MM.1S (cell line): Measurements from ENCODE around the gene SEC22C.
"Not testable (repeated sequence)": the region's sequence is repeated elsewhere in the genome, so short reads cannot be mapped to it uniquely, and the experiment has no call there.

Experiments
- DNase-seq: peaks from one replicate; pipeline ENCODE4 v3.0.0-alpha.2; 2015
- H2AFZ ChIP-seq: fragments of 300-600 bp; sonication (generic); 2 replicates; pipeline ENCODE4 v1.6.0; 2016; ENCODE audit warnings: antibody characterized with exemption, low read length
- H3F3A ChIP-seq: fragments of 300-600 bp; sonication (generic); 2 replicates; pipeline ENCODE4 v1.6.1; 2016; ENCODE audit warnings: mild to moderate bottlenecking, antibody characterized with exemption, low read length, moderate library complexity, mixed read lengths; ENCODE audit not compliant: insufficient read depth
- H3K27ac ChIP-seq: fragments of 300-600 bp; sonication (generic); 2 replicates; pipeline ENCODE4 v1.5.1; 2016; ENCODE audit warnings: mild to moderate bottlenecking, low read length
- H3K27me3 ChIP-seq: fragments of 300-600 bp; sonication (generic); replicated peaks from 2 replicates; pipeline ENCODE4 v1.6.0; 2016; ENCODE audit warnings: low read length; ENCODE audit not compliant: insufficient read depth
- H3K36me3 ChIP-seq: fragments of 300-600 bp; sonication (generic); replicated peaks from 2 replicates; pipeline ENCODE4 v1.6.1; 2016; ENCODE audit warnings: mild to moderate bottlenecking, low read length, mixed read lengths; ENCODE audit not compliant: insufficient read depth
- H3K4me1 ChIP-seq: fragments of 300-600 bp; sonication (generic); 2 replicates; pipeline ENCODE4 v1.6.1; 2016; ENCODE audit warnings: low read length, mixed read lengths
- H3K4me2 ChIP-seq: fragments of 300-600 bp; sonication (generic); 2 replicates; pipeline ENCODE4 v1.6.0; 2016; ENCODE audit warnings: low read depth, low read length
- H3K4me3 ChIP-seq: fragments of 300-600 bp; sonication (generic); 2 replicates; pipeline ENCODE4 v1.5.1; 2016; ENCODE audit warnings: low read length, mixed read lengths
- H3K79me2 ChIP-seq: fragments of 300-600 bp; sonication (generic); 2 replicates; pipeline ENCODE4 v1.6.1; 2016; ENCODE audit warnings: mixed run types, low read length, mixed read lengths
- H3K9ac ChIP-seq: fragments of 300-600 bp; sonication (generic); 2 replicates; pipeline ENCODE4 v1.6.1; 2016; ENCODE audit warnings: low read length, mixed read lengths
- H3K9me2 ChIP-seq: fragments of 300-600 bp; sonication (generic); replicated peaks from 2 replicates; pipeline ENCODE4 v1.6.1; 2016; ENCODE audit warnings: mild to moderate bottlenecking, low read length, mixed read lengths; ENCODE audit not compliant: insufficient read depth
- H3K9me3 ChIP-seq: fragments of 300-600 bp; sonication (generic); replicated peaks from 2 replicates; pipeline ENCODE4 v1.6.1; 2016; ENCODE audit warnings: mild to moderate bottlenecking, low read length, mixed read lengths; ENCODE audit not compliant: insufficient read depth
- H4K20me1 ChIP-seq: fragments of 300-600 bp; sonication (generic); 2 replicates; pipeline ENCODE4 v1.6.1; 2016; ENCODE audit warnings: mild to moderate bottlenecking, low read length, moderate library complexity, mixed read lengths; ENCODE audit not compliant: insufficient read depth
- EZH2 ChIP-seq: fragments of 300-600 bp; sonication (generic); optimal IDR thresholded peaks from 2 replicates; pipeline ENCODE3; 2017; ENCODE audit warnings: low read depth, mild to moderate bottlenecking, antibody characterized with exemption, low read length, mixed read lengths
- EZH2phosphoT487 ChIP-seq: fragments of 300-600 bp; sonication (generic); IDR thresholded peaks from 2 replicates; pipeline ENCODE4 v1.6.1; 2018; ENCODE audit warnings: antibody characterized with exemption, low read length
- TF ChIP-seq, protein P1 (sequence below): fragments of 300-600 bp; sonication (generic); IDR thresholded peaks from 2 replicates; pipeline ENCODE4 v1.5.1; 2016; ENCODE audit warnings: antibody characterized with exemption, low read length, mixed read lengths

SEC22C gene

DNA sequence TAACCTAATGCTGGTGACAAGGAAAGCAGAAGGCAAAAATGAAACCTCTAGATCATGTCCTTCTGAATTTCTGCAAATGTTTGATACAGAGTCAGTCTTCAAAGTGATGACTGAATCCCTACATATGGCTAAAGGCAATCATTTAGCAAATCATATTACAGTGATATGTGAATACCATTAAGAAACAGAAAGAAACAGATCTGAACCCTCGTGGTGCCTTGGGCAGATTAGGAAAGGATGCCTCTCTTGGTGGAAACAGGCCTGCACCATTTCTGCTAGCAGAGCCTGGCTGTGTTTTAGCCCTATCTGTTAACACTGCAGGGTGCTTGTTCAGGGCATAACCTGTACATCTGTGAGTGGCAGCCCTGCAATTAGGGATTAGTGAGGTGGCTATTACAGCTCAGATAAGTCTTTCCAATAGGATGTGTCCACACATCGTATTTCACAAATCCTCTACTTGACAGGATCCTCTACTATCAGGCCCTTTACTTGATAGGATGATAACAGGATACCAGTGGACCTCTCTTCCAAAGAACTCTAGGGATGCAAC lies 12.1 kb downstream of the SEC22C start:
- Histone ChIP-seq H3K9me3 (no peaks in the 10 kb centered on the region), H3K36me3 (no peaks in the 10 kb centered on the region)

DNA sequence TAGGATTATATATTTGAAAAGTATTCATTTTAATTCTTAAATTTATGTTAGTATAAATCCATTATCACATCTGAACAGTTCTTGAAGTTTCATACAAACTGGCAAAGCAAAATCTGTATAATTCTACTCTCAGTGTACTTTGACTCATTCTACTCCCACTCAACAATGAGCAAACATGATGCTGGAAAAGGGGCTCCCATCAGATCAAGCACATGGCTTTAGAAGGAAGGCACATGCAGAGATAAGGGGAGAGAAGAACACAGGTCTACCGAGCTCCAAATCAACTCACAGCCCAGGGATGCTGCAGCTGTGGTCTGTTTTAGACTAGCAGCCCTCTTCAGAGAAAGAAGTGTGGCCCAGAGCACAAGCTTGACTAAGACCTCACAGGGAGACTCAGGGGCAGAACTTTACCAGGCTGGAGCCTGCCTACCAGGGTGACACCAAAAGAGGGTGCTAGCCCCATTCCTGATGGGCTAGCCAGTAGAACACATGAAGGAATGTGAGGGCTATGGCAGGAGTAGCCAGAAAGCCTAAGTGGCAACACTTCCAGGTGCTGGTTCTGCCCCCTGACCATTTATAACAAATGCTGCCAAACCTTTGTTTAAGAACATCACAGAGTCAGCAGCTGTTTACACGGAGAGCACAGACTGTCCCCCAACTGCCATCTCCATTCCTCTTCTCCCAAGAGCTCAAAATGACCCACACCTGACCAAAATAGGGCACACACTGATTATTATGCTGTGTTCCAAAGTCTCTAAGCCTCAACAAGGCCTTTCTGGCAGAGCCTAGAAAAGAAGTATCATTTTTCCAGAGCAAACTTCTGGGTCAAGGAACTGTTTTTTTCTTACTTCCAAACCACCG lies 19.5 kb downstream of the SEC22C start:
- Histone ChIP-seq H3K36me3 (0 out of 2 replicates have a peak, but pooled peaks cover 8% of the 10 kb centered on the region), H3K9me3 (no peaks in the 10 kb centered on the region), H3K4me3 (no peak overlapping the region), H3K27me3 (no peaks in the 10 kb centered on the region), H3K4me2 (no peak overlapping the region), H4K20me1 (no peaks in the 10 kb centered on the region), H3K9ac (no peak overlapping the region), H3K9me2 (no peaks in the 10 kb centered on the region), H3K27ac (no peak overlapping the region), H2AFZ (no peak overlapping the region), H3K4me1 (no peaks in the 10 kb centered on the region), H3F3A (no peaks in the 10 kb centered on the region), H3K79me2 (no peaks in the 10 kb centered on the region)
- DNase-seq, result no peak
- TF ChIP-seq, protein P1, sequence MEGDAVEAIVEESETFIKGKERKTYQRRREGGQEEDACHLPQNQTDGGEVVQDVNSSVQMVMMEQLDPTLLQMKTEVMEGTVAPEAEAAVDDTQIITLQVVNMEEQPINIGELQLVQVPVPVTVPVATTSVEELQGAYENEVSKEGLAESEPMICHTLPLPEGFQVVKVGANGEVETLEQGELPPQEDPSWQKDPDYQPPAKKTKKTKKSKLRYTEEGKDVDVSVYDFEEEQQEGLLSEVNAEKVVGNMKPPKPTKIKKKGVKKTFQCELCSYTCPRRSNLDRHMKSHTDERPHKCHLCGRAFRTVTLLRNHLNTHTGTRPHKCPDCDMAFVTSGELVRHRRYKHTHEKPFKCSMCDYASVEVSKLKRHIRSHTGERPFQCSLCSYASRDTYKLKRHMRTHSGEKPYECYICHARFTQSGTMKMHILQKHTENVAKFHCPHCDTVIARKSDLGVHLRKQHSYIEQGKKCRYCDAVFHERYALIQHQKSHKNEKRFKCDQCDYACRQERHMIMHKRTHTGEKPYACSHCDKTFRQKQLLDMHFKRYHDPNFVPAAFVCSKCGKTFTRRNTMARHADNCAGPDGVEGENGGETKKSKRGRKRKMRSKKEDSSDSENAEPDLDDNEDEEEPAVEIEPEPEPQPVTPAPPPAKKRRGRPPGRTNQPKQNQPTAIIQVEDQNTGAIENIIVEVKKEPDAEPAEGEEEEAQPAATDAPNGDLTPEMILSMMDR, result no peak
- TF ChIP-seq EZH2 (no peak), EZH2phosphoT487 (no peak)

More for the DNA sequence above, 12.1 kb downstream of the SEC22C start:
- no peak overlapping the region for H3K27ac ChIP-seq
- H3K4me2 ChIP-seq, result no peak overlapping the region
- no peak for DNase-seq
- no peaks in the 10 kb centered on the region for H3K27me3 ChIP-seq
- TF ChIP-seq EZH2phosphoT487 (no peak), EZH2 (no peak)
- TF ChIP-seq, protein P1, result no peak
- no peak overlapping the region for H3K9ac ChIP-seq
- H3K4me1 ChIP-seq, result no peaks in the 10 kb centered on the region
- no peaks in the 10 kb centered on the region for H4K20me1 ChIP-seq
- no peak overlapping the region for H3K4me3 ChIP-seq
- no peaks in the 10 kb centered on the region for H3F3A ChIP-seq
- H3K9me2 ChIP-seq, result no peaks in the 10 kb centered on the region
- H2AFZ ChIP-seq, result no peak overlapping the region
- H3K79me2 ChIP-seq, result peaks cover 14% of the 10 kb centered on the region

DNA sequence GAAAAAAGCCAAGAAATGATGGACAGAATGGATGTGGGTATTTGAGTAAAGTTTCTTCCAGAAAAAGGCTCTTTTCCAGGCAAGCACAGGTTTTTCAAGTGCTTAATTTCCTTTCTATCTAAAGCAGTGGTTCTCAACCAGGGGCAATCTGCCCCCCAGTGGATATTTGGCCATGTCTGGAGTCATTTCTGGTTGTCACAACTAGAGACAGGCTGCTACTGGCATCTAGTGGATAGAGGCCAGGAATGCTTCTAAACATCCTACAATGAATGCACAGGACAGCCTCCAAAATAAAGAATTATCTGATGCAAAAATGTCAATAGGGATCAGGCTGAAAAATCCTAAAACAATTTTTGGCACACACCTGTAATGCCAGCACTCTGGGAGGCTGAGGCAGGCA lies 23.9 kb downstream of the SEC22C start:
- no peak for DNase-seq
- H3K4me1 ChIP-seq, result 0 out of 2 replicates have a peak, but pooled peaks cover 7% of the 10 kb centered on the region

DNA sequence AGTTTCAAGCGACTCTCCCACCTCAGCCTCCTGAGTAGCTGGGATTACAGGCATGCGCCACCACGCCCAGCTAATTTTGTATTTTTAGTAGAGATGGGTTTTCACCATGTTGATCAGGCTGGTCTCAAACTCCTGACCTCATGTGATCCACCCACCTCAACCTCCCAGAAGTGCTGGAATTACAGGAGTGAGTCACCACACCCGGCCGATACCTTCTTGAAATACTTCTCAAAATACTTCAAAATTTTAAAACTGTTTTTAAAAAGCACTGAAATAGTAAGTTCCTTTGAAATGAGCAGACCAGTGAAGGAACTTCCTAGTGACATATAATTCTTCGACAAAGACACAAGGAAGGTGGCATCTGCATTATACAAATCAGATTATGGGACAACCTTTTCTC lies 24.9 kb downstream of the SEC22C start:
- H3K9me3 ChIP-seq, H3F3A ChIP-seq, H3K27ac ChIP-seq, H3K4me1 ChIP-seq, DNase-seq, H2AFZ ChIP-seq, H3K9ac ChIP-seq, H3K27me3 ChIP-seq, H3K79me2 ChIP-seq, H3K4me2 ChIP-seq, H3K4me3 ChIP-seq, H4K20me1 ChIP-seq, H3K9me2 ChIP-seq: not testable (repeated sequence)
- peaks cover 13% of the 10 kb centered on the region for H3K36me3 ChIP-seq

More for the DNA sequence above, 23.9 kb downstream of the SEC22C start:
- no peak overlapping the region for H3K27ac ChIP-seq
- H3K9ac ChIP-seq, result no peak overlapping the region
- no peaks in the 10 kb centered on the region for H3K79me2 ChIP-seq
- TF ChIP-seq EZH2phosphoT487 (no peak), EZH2 (no peak)
- TF ChIP-seq, protein P1, result no peak
- no peaks in the 10 kb centered on the region for H3F3A ChIP-seq
- H3K4me3 ChIP-seq, result no peak overlapping the region
- H4K20me1 ChIP-seq, result no peaks in the 10 kb centered on the region
- no peaks in the 10 kb centered on the region for H3K27me3 ChIP-seq
- H3K36me3 ChIP-seq, result peaks cover 13% of the 10 kb centered on the region
- H3K9me2 ChIP-seq, result no peaks in the 10 kb centered on the region
- no peaks in the 10 kb centered on the region for H3K9me3 ChIP-seq
- no peak overlapping the region for H2AFZ ChIP-seq
- H3K4me2 ChIP-seq, result no peak overlapping the region
